Activated T-cell treated with anti-CD3 and anti-CD28 coated beads, Interleukin-2, amount 50 U/mL, for 24 hours (primary cell): ENCODE measurements around the gene UROC1.

Experiments used
- DNase-seq: peaks from one replicate; pipeline ENCODE4 v3.0.0-alpha.2; 2020
- H3K27ac Mint-ChIP-seq: 2 replicates; pipeline ENCODE4 v1.8.0; 2020; ENCODE audit warnings: mild to moderate bottlenecking, mixed read lengths
- H3K27me3 Mint-ChIP-seq: 2 replicates; pipeline ENCODE4 v1.8.0; 2020; ENCODE audit warnings: mixed read lengths
- H3K36me3 Mint-ChIP-seq: 2 replicates; pipeline ENCODE4 v1.8.0; 2020; ENCODE audit warnings: low read depth, mixed read lengths
- H3K4me1 Mint-ChIP-seq: 2 replicates; pipeline ENCODE4 v1.8.0; 2020; ENCODE audit warnings: low read depth, mixed read lengths
- H3K4me3 Mint-ChIP-seq: 2 replicates; pipeline ENCODE4 v1.8.0; 2020; ENCODE audit warnings: mild to moderate bottlenecking, moderate library complexity, mixed read lengths
- H3K9me3 Mint-ChIP-seq: 2 replicates; pipeline ENCODE4 v1.8.0; 2020; ENCODE audit warnings: mixed read lengths

The UROC1 gene

DNA sequence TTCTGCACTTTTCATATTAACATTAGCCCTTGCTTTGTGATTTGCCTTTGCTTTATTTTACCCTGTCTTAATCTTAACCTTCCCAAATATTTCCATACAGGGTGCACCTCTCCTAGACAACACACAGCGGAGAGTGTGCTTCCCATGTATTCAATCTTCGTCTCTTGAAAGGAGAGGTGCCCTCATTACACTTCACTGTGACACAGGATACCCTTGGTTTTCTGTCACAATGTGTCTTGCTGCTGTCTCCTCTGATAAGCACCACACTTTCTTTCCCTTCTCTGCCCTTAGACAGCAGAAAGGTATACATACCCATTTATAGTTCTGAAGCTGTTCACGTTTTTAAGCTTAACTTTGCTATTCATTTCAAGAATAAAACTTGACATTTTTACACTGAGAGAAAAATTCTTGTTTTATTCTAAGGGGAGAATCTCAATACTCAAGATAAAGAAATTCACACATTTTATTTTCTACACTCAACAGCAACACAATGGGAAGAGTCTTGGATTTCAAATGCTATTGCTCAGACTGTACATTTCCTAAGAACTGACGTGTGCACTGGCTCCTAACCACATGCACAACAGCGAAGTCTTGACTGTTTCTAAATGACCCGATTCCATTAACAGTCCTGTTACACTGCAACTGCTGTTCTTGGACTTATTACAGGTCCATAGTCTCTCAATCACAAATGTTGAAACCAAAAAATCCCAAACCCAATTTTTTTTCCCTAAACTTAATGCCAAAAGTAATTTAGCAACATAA is 63.0 kb downstream of the UROC1 start:
- no peak overlapping the region for H3K4me3 Mint-ChIP-seq
- H3K4me1 Mint-ChIP-seq: peaks cover 6% of the 10 kb centered on the region
- peaks cover 93% of the 10 kb centered on the region for H3K36me3 Mint-ChIP-seq
- H3K9me3 Mint-ChIP-seq: no peaks in the 10 kb centered on the region
- no peak overlapping the region for H3K27ac Mint-ChIP-seq
- H3K27me3 Mint-ChIP-seq: no peaks in the 10 kb centered on the region
- DNase-seq: no peak

DNA sequence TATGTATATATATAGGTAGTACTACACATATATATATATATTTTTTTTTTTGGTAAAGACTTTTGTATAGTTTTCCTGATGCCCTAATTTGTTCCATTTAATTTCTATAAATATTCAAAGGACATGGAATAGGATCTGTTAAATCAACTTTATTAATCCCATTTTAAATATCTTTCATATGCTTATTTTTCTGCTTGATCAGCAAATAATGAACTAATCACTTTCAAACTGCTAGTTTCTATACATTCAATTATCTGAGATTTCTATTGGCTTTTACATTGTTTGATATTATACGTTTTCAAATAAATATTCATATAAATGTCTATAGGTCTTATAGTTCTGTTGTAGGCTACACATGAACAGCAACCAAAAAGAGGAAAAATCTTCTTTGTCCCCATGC is 63.5 kb downstream of the UROC1 start:
- no peaks in the 10 kb centered on the region for H3K27me3 Mint-ChIP-seq
- peaks cover 92% of the 10 kb centered on the region for H3K36me3 Mint-ChIP-seq
- no peak overlapping the region for H3K27ac Mint-ChIP-seq
- no peak overlapping the region for H3K4me3 Mint-ChIP-seq
- H3K4me1 Mint-ChIP-seq: peaks cover 6% of the 10 kb centered on the region
- no peaks in the 10 kb centered on the region for H3K9me3 Mint-ChIP-seq
- DNase-seq: no peak

DNA sequence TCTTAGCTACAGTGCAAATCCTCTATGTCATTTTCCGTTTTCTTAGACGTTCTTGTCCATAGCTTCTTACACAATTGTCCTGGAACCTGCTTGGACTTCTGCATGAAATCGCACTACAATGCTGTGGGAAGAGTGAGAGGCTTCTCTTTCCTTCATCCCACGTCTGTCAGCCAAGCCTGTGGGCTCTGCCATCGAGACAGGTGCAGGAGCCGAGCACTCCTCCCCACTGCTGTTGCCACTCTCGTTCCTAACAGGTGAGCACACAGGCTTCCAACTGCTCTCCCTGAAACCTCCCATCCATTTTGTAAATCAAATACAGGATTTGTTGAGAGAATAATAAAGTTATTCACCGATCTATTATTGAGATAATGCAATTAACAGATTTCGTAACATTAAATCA is 65.4 kb downstream of the UROC1 start:
- no peak for DNase-seq
- no peaks in the 10 kb centered on the region for H3K9me3 Mint-ChIP-seq
- H3K4me3 Mint-ChIP-seq: no peak overlapping the region
- H3K36me3 Mint-ChIP-seq: peaks cover 91% of the 10 kb centered on the region
- H3K27me3 Mint-ChIP-seq: no peaks in the 10 kb centered on the region
- no peak overlapping the region for H3K27ac Mint-ChIP-seq
- H3K4me1 Mint-ChIP-seq: peaks cover 8% of the 10 kb centered on the region

DNA sequence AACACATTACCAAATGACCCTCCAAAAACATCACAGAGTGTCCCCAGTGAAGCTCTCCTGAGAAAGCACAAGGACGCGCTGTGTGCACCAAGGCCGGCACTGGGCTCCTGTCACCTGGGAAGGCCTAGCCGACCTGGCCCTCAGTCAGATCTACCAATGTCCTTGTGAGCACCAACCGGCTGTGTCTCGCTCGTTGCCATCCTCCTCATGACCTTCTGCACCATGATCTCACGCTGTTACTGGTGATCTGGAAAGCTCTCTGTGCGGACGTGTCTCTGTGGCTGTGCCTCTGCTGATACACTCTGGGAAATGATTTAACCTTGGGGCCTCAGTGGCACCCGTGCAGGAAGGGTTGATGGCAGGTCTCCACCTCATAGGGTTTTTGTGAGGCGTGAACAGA is 66.1 kb downstream of the UROC1 start:
- H3K4me1 Mint-ChIP-seq: peaks cover 6% of the 10 kb centered on the region
- no peak for DNase-seq
- H3K27ac Mint-ChIP-seq: no peak overlapping the region
- no peaks in the 10 kb centered on the region for H3K27me3 Mint-ChIP-seq
- no peaks in the 10 kb centered on the region for H3K9me3 Mint-ChIP-seq
- no peak overlapping the region for H3K4me3 Mint-ChIP-seq
- peaks cover 88% of the 10 kb centered on the region for H3K36me3 Mint-ChIP-seq

DNA sequence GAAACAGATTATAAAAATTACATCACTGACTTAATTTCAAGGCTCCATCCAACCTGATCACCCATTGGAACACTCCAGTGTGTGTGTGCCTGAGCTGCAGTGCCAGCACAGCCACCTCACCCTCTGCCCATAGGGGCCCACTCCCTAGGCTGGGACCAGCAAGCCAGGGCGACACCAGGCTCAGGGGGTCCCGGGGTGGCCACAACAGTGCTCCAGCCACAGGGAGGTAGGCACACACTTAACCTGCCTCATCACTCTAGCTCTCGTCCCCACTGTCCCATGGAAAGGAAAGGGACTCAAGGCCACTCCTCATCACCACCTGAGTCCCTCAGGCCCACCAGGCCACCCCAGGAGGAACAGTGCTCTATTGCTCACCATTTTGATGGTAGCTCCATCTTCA is 66.8 kb downstream of the UROC1 start:
- Mint-ChIP-seq H3K27me3 (no peaks in the 10 kb centered on the region), H3K36me3 (peaks cover 87% of the 10 kb centered on the region), H3K9me3 (no peaks in the 10 kb centered on the region), H3K4me3 (no peak overlapping the region), H3K27ac (no peak overlapping the region), H3K4me1 (peaks cover 4% of the 10 kb centered on the region)
- DNase-seq: no peak

DNA sequence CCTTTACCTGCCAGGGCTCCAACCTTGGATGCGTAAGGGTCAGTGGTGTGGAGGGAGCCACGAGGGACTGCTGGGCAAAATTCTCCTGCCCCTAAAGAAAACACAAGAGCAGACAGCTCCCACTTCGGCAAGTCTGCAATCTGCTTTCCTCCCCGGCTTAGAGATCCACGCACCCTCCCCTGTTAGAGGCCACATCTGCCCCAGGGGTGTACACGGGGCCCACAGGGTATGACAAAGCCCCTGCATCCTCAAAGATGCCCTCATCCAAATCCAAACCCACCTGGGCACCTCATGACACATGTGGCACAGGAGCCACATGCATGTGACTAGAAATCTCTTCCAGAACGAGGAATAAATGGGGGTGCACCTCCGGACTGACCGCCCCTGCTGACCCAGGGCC is 67.4 kb downstream of the UROC1 start:
- Mint-ChIP-seq H3K4me1 (peaks cover 2% of the 10 kb centered on the region), H3K9me3 (no peaks in the 10 kb centered on the region), H3K4me3 (no peak overlapping the region), H3K27ac (no peak overlapping the region), H3K27me3 (no peaks in the 10 kb centered on the region), H3K36me3 (peaks cover 86% of the 10 kb centered on the region)
- DNase-seq: no peak

DNA sequence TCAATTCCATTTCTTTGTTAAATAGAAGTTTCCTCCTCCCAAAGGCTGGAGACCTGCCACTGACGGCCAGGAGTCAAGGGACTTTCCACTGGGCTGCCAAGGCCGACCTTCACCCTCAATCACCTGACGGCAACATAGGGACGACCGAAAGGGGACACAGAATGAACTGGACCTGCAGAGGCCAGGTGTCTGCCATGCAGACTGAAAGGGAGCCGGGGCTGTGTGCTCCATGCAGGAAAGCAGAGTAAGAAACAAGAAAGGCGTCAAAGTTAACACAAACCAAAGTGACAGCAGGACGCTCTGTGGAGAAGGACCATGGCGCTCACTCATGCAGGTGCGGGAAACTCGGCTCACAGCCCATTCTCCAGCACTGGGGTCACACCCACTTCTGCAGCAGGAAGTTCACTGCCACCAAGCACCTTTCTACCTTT is 67.9 kb downstream of the UROC1 start:
- DNase-seq: no peak
- Mint-ChIP-seq H3K27ac (no peak overlapping the region), H3K27me3 (no peaks in the 10 kb centered on the region), H3K4me1 (peaks cover 2% of the 10 kb centered on the region), H3K9me3 (no peaks in the 10 kb centered on the region), H3K4me3 (no peak overlapping the region), H3K36me3 (peaks cover 84% of the 10 kb centered on the region)

DNA sequence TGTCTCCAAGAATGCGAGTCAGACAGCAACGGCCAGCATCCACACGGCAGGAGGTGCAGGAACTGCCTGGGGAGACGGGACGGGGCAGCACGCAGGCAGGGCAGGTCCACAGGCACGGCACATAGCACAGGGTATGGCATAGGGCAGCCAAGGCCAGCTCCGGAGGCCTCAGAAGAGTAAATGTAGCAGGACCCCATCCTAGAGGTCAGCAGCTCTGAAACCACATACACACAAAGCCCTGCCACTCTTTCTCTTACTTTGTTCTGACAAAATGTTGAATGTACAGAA is 68.7 kb downstream of the UROC1 start:
- DNase-seq: no peak
- Mint-ChIP-seq H3K9me3 (no peaks in the 10 kb centered on the region), H3K36me3 (peaks cover 81% of the 10 kb centered on the region), H3K27me3 (no peaks in the 10 kb centered on the region), H3K4me1 (peaks cover 2% of the 10 kb centered on the region), H3K4me3 (no peak overlapping the region), H3K27ac (no peak overlapping the region)

DNA sequence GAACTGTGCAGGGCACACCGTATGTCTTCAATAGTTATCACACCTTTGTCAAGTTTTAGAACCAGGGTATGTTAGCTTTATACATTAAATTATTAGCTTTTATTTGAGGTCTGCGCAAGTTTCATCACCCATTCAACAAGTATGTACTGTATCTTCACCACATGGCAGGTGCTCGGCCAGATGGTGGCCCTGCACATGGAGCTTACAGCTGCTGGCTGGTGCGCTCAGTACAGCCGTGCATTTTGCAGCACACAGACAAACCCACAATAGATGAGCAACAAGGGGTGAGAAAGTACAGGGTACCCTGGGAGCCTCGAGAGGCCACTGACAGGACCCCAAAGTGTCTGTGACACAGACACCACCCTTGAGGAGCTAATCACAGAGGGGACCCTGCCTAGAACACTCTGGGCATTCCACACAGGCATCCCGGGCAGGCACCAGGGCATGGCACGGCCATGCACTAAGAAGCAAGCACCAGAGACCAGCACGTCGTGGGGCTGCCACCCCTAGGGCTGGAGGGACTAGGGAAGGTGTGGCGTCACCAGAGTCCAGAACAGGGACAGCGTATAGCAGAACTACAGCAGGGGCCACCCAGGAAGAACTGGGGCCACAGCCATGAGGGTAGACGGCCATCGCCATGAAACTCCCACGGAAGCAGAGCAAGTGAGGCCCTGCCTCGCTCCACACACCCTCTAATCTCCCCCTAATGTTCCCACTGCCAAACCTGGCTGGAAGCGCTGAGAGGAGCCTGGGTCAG is 69.3 kb downstream of the UROC1 start:
- Mint-ChIP-seq H3K27me3 (no peaks in the 10 kb centered on the region), H3K27ac (no peak overlapping the region), H3K36me3 (peaks cover 79% of the 10 kb centered on the region), H3K4me1 (peaks cover 2% of the 10 kb centered on the region), H3K4me3 (no peak overlapping the region), H3K9me3 (no peaks in the 10 kb centered on the region)
- no peak for DNase-seq

DNA sequence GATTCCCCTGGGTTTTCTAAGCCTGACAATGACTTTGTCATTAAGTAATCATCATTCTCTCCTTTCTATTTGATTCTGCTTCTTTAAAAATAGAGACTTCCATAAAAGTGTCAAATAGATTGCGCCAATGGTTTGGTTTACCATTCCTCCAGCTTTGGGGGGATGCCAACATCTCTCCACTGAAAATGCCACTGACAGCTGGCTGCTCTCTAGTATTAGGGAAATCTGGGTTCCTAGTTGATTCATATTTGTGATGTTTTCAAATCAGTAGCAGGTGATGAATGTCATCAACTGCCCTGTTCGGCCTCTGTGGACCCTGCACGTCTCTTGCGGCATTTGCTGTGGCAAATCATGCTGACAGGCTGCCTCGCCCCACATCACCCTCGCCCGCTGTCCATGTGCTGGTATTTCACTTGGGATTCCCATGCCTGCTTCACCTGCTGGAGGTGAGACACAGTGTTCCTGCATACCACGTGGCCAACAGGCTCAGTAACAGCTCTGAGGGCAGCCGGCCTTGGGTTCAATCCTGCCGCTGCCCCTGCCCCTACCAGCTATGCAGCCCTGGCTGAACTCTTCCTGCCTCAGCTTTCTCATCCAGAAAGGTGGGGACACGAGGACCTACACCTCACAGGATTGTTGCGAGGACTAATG is 70.0 kb downstream of the UROC1 start:
- Mint-ChIP-seq H3K4me3 (no peak overlapping the region), H3K36me3 (peaks cover 77% of the 10 kb centered on the region), H3K27ac (no peak overlapping the region), H3K9me3 (no peaks in the 10 kb centered on the region), H3K27me3 (no peaks in the 10 kb centered on the region), H3K4me1 (peaks cover 2% of the 10 kb centered on the region)
- no peak for DNase-seq

DNA sequence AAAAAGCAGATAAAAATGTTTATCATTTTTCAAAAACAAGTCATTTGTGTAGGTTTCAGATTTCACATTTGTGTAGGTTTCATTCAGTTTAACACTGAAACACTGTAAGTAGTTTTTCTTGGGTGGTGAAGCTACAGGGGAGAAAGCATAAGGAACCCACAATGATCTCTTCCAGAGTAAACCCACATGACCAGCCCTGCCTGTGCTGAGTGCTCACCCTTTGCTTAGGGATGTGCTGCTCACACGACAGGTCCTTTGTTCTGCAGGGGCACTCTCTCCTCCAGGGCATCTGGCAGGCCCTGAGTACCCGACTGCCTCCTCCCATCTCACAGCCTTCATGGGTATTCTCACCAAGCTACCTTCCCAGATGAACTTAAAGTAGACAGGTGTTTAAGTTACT is 70.8 kb downstream of the UROC1 start:
- Mint-ChIP-seq H3K4me3 (no peak overlapping the region), H3K27ac (peak overlapping the region; percentile 11), H3K9me3 (no peaks in the 10 kb centered on the region), H3K4me1 (peaks cover 2% of the 10 kb centered on the region), H3K36me3 (peaks cover 77% of the 10 kb centered on the region), H3K27me3 (no peaks in the 10 kb centered on the region)
- DNase-seq: no peak

DNA sequence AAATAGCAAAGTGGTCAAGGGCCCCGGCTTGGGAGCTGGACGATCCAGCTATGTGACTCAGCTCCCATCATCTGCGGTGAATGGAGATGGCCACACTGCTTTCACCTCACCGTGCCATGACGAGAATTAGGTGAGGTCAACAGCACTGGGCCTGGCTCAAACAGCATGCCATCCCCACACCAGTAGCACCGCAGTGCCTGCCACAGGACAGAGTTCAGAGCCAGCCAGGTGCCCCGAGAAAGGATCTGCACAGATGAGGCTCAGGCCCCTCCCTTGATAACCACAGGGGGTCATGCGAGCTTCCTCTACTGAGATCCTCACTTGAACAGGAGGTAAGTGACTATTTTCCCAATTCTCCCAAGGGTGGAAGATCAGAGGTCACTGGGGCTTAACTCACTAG is 71.3 kb downstream of the UROC1 start:
- Mint-ChIP-seq H3K27me3 (no peaks in the 10 kb centered on the region), H3K36me3 (peaks cover 75% of the 10 kb centered on the region), H3K4me3 (no peak overlapping the region), H3K27ac (peak overlapping the region; percentile 29), H3K4me1 (peaks cover 2% of the 10 kb centered on the region), H3K9me3 (no peaks in the 10 kb centered on the region)
- DNase-seq: no peak

DNA sequence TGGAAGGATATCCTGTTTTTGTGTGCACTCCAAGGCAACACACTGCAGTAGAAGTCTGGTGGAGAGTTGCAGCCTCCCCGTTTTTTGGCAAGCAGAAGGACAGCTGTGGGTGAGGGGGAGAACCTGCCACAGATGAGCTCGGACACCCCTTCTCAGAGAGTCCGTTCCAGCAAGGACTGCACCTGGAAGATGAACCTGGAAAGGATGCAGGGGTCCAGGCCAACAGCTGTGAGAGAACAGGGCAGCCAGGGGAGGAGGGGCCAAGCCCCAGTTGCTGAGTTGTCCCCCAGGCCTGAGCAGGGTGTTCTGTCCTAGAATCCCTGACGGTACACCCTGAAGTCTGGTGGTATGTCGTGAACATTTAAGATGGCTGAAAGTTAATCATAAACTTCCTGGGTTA is 72.1 kb downstream of the UROC1 start:
- no peak for DNase-seq
- H3K27ac Mint-ChIP-seq: peak overlapping the region; percentile 29
- no peaks in the 10 kb centered on the region for H3K9me3 Mint-ChIP-seq
- no peaks in the 10 kb centered on the region for H3K27me3 Mint-ChIP-seq
- peaks cover 75% of the 10 kb centered on the region for H3K36me3 Mint-ChIP-seq
- peaks cover 2% of the 10 kb centered on the region for H3K4me1 Mint-ChIP-seq
- no peak overlapping the region for H3K4me3 Mint-ChIP-seq

DNA sequence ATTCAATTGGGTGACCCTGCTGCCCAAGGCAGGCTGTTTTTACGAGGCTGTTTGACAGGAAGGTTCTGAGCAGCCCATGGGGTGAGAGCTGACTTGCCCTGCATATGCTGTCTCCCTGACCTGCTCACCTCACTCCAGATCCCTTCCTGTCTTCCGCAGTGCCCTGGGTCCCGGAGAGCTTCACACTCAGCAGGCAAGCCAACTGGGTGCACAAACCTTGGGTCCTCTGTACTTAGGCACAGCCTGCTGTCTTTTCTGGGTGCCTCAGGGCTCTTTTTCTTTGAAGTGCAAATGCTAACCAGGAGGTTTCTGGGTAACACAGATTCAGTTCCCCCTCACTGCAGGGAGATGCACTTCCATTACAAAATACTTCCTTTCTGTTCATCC is 74.7 kb downstream of the UROC1 start:
- H3K36me3 Mint-ChIP-seq: peaks cover 78% of the 10 kb centered on the region
- no peak for DNase-seq
- H3K4me3 Mint-ChIP-seq: no peak overlapping the region
- no peaks in the 10 kb centered on the region for H3K9me3 Mint-ChIP-seq
- peaks cover 2% of the 10 kb centered on the region for H3K4me1 Mint-ChIP-seq
- H3K27me3 Mint-ChIP-seq: no peaks in the 10 kb centered on the region
- H3K27ac Mint-ChIP-seq: no peak overlapping the region
